Immature natural killer cell (primary cell): ENCODE data around the gene APOBEC3A. TPM values are rescaled to one million over a fixed set of nuclear protein-coding genes. Genes with fewer than 3 reads are reported as not detected.
"Not testable (repeated sequence)": the region's sequence is repeated elsewhere in the genome, so short reads cannot be mapped to it uniquely, and the experiment has no call there.

Experiments used
- DNase-seq, 3 donors: peaks; one replicate each; pipeline ENCODE4 v3.0.0; 2022; ENCODE audit warnings: mixed read lengths in 1 of 3
- H3K27ac Mint-ChIP-seq, 6 donors: one replicate each; pipeline ENCODE4 v1.8.0; 2020; ENCODE audit warnings: mixed read lengths in 6 of 6, mild to moderate bottlenecking in 5 of 6, inconsistent platforms in 4 of 6, moderate library complexity in 3 of 6
- H3K27me3 Mint-ChIP-seq, 3 donors: one replicate each; pipeline ENCODE4 v1.8.0; 2020 to 2021; ENCODE audit warnings: low read depth in 3 of 3, mild to moderate bottlenecking in 3 of 3, mixed read lengths in 3 of 3, moderate library complexity in 3 of 3, inconsistent platforms in 1 of 3
- H3K36me3 Mint-ChIP-seq, 3 donors: one replicate each; pipeline ENCODE4 v1.8.0; 2020; ENCODE audit warnings: mixed read lengths in 3 of 3, inconsistent platforms in 2 of 3, mild to moderate bottlenecking in 2 of 3
- H3K4me1 Mint-ChIP-seq, 2 donors: one replicate each; pipeline ENCODE4 v1.8.0; 2020; ENCODE audit warnings: inconsistent platforms in 2 of 2, mild to moderate bottlenecking in 2 of 2, mixed read lengths in 2 of 2, moderate library complexity in 1 of 2
- H3K4me3 Mint-ChIP-seq, 5 donors: one replicate each; pipeline ENCODE4 v1.8.0; 2020; ENCODE audit warnings: mild to moderate bottlenecking in 5 of 5, mixed read lengths in 5 of 5, inconsistent platforms in 3 of 5, moderate library complexity in 3 of 5
- H3K9me3 Mint-ChIP-seq, 6 donors: one replicate each; pipeline ENCODE4 v1.8.0; 2020; ENCODE audit warnings: mild to moderate bottlenecking in 6 of 6, mixed read lengths in 6 of 6, inconsistent platforms in 4 of 6, moderate library complexity in 3 of 6
- polyA plus RNA-seq, 3 donors: library from polyadenylated mRNA; unstranded; fragments of 300-500 nt; fragmentation: Illumina TruSeq; gene quantifications; one replicate each; pipeline ENCODE4 v1.2.3, GENCODE V29; 2021

APOBEC3A gene
- polyA plus RNA-seq, 3 donors from 2014 or later, result not detected

GRCh38 chr22:38984784-38985757, 27.7 kb downstream of the APOBEC3A start:
- not testable (repeated sequence) for H3K27ac Mint-ChIP-seq, H3K27me3 Mint-ChIP-seq, H3K36me3 Mint-ChIP-seq, H3K9me3 Mint-ChIP-seq
- Mint-ChIP-seq H3K4me3 (peak overlapping the region in 1 of 5 donors; percentile 42), H3K4me1 (peaks cover 29 to 44% of the 10 kb centered on the region in 2 donors)
- peak in 2 of 3 donors; percentile 28 to 37 for DNase-seq

- no peaks in the 10 kb centered on the region for H3K36me3 Mint-ChIP-seq
- H3K9me3 Mint-ChIP-seq, result no peaks in the 10 kb centered on the region
- H3K4me3 Mint-ChIP-seq, result no peak overlapping the region
- DNase-seq, result no peak
- peaks cover 25 to 36% of the 10 kb centered on the region in 2 donors for H3K4me1 Mint-ChIP-seq
- H3K27ac Mint-ChIP-seq, result no peak overlapping the region
- peaks cover 0 to 4% (median 0%) of the 10 kb centered on the region in 3 donors for H3K27me3 Mint-ChIP-seq
These were observed 29.2 kb downstream of the APOBEC3A start for GRCh38 chr22:38986629-38987028.

- DNase-seq, result no peak
- no peaks in the 10 kb centered on the region for H3K9me3 Mint-ChIP-seq
- H3K27me3 Mint-ChIP-seq, result peaks cover 0 to 2% (median 0%) of the 10 kb centered on the region in 3 donors
- no peak overlapping the region for H3K27ac Mint-ChIP-seq
- H3K4me1 Mint-ChIP-seq, result peaks cover 18 to 29% of the 10 kb centered on the region in 2 donors
- H3K4me3 Mint-ChIP-seq, result no peak overlapping the region
- H3K36me3 Mint-ChIP-seq, result no peaks in the 10 kb centered on the region
These were observed 29.9 kb downstream of the APOBEC3A start for GRCh38 chr22:38987171-38987895.

- Mint-ChIP-seq H3K36me3 (no peaks in the 10 kb centered on the region), H3K27ac (peak overlapping the region in 1 of 6 donors; percentile 45), H3K4me1 (peaks cover 15 to 16% of the 10 kb centered on the region in 2 donors), H3K27me3 (peaks cover 0 to 4% (median 2%) of the 10 kb centered on the region in 3 donors), H3K9me3 (no peaks in the 10 kb centered on the region), H3K4me3 (peak overlapping the region in 1 of 5 donors; percentile 20)
- DNase-seq, result no peak
These were observed 32.1 kb downstream of the APOBEC3A start for GRCh38 chr22:38989466-38989865.

GRCh38 chr22:38992871-38993371, 35.5 kb downstream of the APOBEC3A start:
- H3K36me3 Mint-ChIP-seq, H3K9me3 Mint-ChIP-seq, DNase-seq, H3K4me3 Mint-ChIP-seq, H3K27me3 Mint-ChIP-seq: not testable (repeated sequence)
- H3K4me1 Mint-ChIP-seq, result peaks cover 9 to 11% of the 10 kb centered on the region in 2 donors
- H3K27ac Mint-ChIP-seq, result peak overlapping the region in 1 of 6 donors; percentile 66

- no peak overlapping the region for H3K4me3 Mint-ChIP-seq
- H3K36me3 Mint-ChIP-seq, result peaks cover 0 to 4% (median 0%) of the 10 kb centered on the region in 3 donors
- peaks cover 0 to 7% (median 3%) of the 10 kb centered on the region in 6 donors for H3K9me3 Mint-ChIP-seq
- peaks cover 0 to 3% of the 10 kb centered on the region in 2 donors for H3K4me1 Mint-ChIP-seq
- no peak overlapping the region for H3K27ac Mint-ChIP-seq
- DNase-seq, result no peak
- peaks cover 2 to 6% (median 3%) of the 10 kb centered on the region in 3 donors for H3K27me3 Mint-ChIP-seq
These were observed 38.7 kb downstream of the APOBEC3A start for GRCh38 chr22:38996105-38996504.

GRCh38 chr22:38997518-38997917, 40.1 kb downstream of the APOBEC3A start:
- H3K4me1 Mint-ChIP-seq, result peaks cover 0 to 5% of the 10 kb centered on the region in 2 donors
- peaks cover 0 to 7% (median 3%) of the 10 kb centered on the region in 6 donors for H3K9me3 Mint-ChIP-seq
- no peak overlapping the region for H3K27ac Mint-ChIP-seq
- H3K36me3 Mint-ChIP-seq, result peaks cover 0 to 4% (median 0%) of the 10 kb centered on the region in 3 donors
- no peak for DNase-seq
- no peak overlapping the region for H3K4me3 Mint-ChIP-seq
- peaks cover 2 to 6% (median 3%) of the 10 kb centered on the region in 3 donors for H3K27me3 Mint-ChIP-seq

GRCh38 chr22:39003165-39003638, 45.8 kb downstream of the APOBEC3A start:
- peak overlapping the region; percentile 66 to 88 (median 72) for H3K27ac Mint-ChIP-seq
- H3K4me3 Mint-ChIP-seq, result peak overlapping the region in 4 of 5 donors; percentile 6 to 54 (median 26)
- H3K36me3 Mint-ChIP-seq, result peaks cover 0 to 4% (median 0%) of the 10 kb centered on the region in 3 donors

GRCh38 chr22:39007177-39007576, 49.8 kb downstream of the APOBEC3A start:
- peaks cover 18 to 20% of the 10 kb centered on the region in 2 donors for H3K4me1 Mint-ChIP-seq
- H3K4me3 Mint-ChIP-seq, result no peak overlapping the region
- no peaks in the 10 kb centered on the region for H3K36me3 Mint-ChIP-seq
- no peaks in the 10 kb centered on the region for H3K9me3 Mint-ChIP-seq
- peaks cover 0 to 6% (median 2%) of the 10 kb centered on the region in 3 donors for H3K27me3 Mint-ChIP-seq
- no peak for DNase-seq
- no peak overlapping the region for H3K27ac Mint-ChIP-seq

More at GRCh38 chr22:39003165-39003638, 45.8 kb downstream of the APOBEC3A start:
- Mint-ChIP-seq H3K4me1 (peaks cover 14 to 20% of the 10 kb centered on the region in 2 donors), H3K9me3 (peaks cover 0 to 4% (median under 1%) of the 10 kb centered on the region in 6 donors), H3K27me3 (peaks cover 0 to 4% (median 3%) of the 10 kb centered on the region in 3 donors)
- DNase-seq, result peak; percentile 81 to 84 (median 84)

- H3K4me3 Mint-ChIP-seq, H3K9me3 Mint-ChIP-seq, H3K27me3 Mint-ChIP-seq, DNase-seq, H3K36me3 Mint-ChIP-seq: not testable (repeated sequence)
- H3K4me1 Mint-ChIP-seq, result peaks cover 19 to 23% of the 10 kb centered on the region in 2 donors
- H3K27ac Mint-ChIP-seq, result peak overlapping the region in 1 of 6 donors; percentile 13
These were observed 51.0 kb downstream of the APOBEC3A start for GRCh38 chr22:39008271-39008850.

- no peaks in the 10 kb centered on the region for H3K9me3 Mint-ChIP-seq
- peaks cover 0 to 3% (median 2%) of the 10 kb centered on the region in 3 donors for H3K27me3 Mint-ChIP-seq
- no peak for DNase-seq
- H3K4me1 Mint-ChIP-seq, result peaks cover 36 to 41% of the 10 kb centered on the region in 2 donors
- no peaks in the 10 kb centered on the region for H3K36me3 Mint-ChIP-seq
- H3K4me3 Mint-ChIP-seq, result no peak overlapping the region
- peak overlapping the region in 3 of 6 donors; percentile 40 to 47 (median 46) for H3K27ac Mint-ChIP-seq
These were observed 53.5 kb downstream of the APOBEC3A start for GRCh38 chr22:39010946-39011345.
